Endothelial cell of coronary artery (primary cell): ENCODE measurements around the gene EXOSC10. TPM values are rescaled to one million over a fixed set of nuclear protein-coding genes. Genes with fewer than 3 reads are reported as not detected.

Experiments used
- total RNA-seq: library from RNA; depleted of rRNA; stranded (reverse); fragments of >200 nt; gene quantifications from 2 replicates; pipeline ENCODE4 v1.2.3, GENCODE V29; 2014

EXOSC10 gene
- 48.7 and 49.9 TPM in 2 replicates for total RNA-seq

DNA sequence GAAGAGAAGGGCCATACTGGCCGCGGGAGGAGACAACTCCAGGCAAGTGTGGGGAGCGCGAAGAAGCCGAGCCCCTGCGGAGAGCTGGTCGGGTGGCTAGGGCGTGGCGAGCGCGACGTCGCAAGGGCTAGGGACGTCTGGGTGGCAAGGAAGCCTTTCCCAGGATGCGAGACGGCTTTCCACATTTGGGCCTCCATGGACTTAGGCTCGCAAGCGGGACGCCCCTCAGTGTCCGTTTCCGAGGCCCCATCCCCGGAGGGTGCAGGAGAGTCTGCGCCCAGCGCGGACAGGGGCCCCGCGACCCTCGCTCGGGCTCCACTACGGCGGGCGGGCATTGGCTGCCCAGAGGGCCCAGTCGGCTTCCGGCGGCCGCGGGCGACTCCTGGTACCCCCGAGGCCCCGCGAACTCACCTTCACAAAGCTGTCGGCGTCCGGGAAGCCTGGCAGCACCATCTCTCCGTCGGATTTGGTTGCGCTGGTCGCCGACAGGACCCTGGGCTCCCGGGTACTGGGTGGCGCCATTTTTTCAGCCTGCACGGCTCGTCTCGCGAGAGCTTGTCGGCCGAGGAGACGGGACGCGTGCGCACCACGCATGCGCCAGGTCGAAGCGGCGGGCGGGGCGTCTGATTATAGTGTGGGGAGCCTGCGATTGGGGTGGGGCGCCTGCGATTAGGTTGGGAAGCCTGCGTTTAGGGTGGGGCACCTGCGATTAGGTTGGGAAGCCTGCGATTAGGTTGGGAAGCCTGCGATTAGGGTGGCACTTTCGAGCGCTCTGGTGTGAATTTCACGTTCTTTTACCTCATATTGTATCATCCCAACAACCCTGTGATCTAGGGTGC, at the start of gene EXOSC10:
Gene EXOSC10, minus strand, starts transcription at position 560 of the 839 bp plus-strand sequence. Its CDS starts 38 bp downstream, at position 522.

GRCh38 chr1:11059968-11060830, 39.5 kb downstream of the EXOSC10 start, which contains the start of gene SRM:
TSS of gene SRM (minus strand) at chr1:11060018. CDS start at chr1:11059943, 75 bp downstream.

DNA sequence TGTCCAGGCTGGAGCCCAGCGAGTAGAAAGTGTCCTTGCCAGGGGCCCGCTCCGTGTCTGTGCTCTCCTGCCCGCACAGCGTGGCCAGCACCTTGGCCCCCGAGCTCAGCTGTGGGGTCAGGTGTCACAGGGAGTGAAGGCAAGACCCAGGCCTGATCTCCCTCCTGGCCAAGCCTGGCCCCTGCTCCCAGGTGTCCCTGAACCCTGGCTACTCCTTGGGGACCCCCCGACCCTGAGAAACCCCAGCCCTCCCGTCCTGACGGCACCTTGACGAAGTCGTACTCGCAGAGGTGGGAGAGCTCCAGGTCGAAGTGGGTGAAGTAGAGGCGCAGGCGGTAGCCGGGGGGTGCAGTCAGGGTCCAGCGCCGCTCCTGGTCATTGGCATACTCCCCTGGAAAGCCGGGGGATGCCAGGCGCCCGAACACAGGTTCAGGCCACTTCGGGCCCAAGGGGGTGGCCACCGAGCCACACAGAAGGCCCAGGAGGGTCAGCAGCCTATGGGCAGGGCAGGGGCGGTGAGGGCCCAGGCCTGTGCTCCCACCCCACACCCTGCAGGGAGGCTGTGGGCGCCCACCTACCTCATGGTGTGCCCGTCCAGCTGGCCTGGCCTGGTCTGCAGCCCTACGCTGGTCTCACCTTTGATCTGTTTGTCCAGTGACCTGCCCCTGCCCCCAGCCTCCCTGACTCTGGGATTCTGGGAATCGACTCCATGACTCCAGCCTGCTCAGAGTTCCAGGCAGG, 52.9 kb downstream of the EXOSC10 start, which contains the start of gene MASP2:
Gene MASP2, minus strand, starts transcription at position 615 of the 741 bp plus-strand sequence. Its CDS starts 32 bp downstream, at position 583.

Other genes starting within 250 kb of the EXOSC10 start
- gene TARDBP, start 87.2 kb downstream of the EXOSC10 start, total RNA-seq, result 90.7 and 101 TPM in 2 replicates
- 0.09 TPM in 1 of 2 replicates, not detected in the other for gene MASP2, start 52.6 kb downstream of the EXOSC10 start, total RNA-seq
- gene SRM, start 39.9 kb downstream of the EXOSC10 start, total RNA-seq, result 16.2 and 18.7 TPM in 2 replicates
- gene ANGPTL7, start 89.5 kb upstream of the EXOSC10 start, total RNA-seq, result not detected in 2 replicates
- 47.0 and 53.6 TPM in 2 replicates for gene MTOR, start 162.7 kb upstream of the EXOSC10 start, total RNA-seq
- gene UBIAD1, start 173.3 kb upstream of the EXOSC10 start, total RNA-seq, result 6.6 and 8.0 TPM in 2 replicates